H9 (cell line): ENCODE data around the gene OARD1. TPM values are rescaled to one million over a fixed set of nuclear protein-coding genes. Genes with fewer than 3 reads are reported as not detected.

Experiments used
- DNase-seq: peaks from one replicate; pipeline ENCODE4 v3.0.0-alpha.2; 2017
- H2AFZ ChIP-seq: one replicate; pipeline ENCODE4 v1.6.1; 2013; ENCODE audit warnings: mild to moderate bottlenecking, low read length, control low read depth, moderate library complexity
- H2AK5ac ChIP-seq: 2 replicates; pipeline ENCODE4 v1.6.1; 2013; ENCODE audit warnings: low read length, control low read depth, mixed read lengths; ENCODE audit not compliant: insufficient read length
- H2BK120ac ChIP-seq: one replicate; pipeline ENCODE4 v1.6.1; 2013; ENCODE audit warnings: low read depth, mild to moderate bottlenecking, low read length, control low read depth, inconsistent platforms; ENCODE audit not compliant: poor library complexity, severe bottlenecking
- H2BK12ac ChIP-seq: 2 replicates; pipeline ENCODE4 v1.6.1; 2013; ENCODE audit warnings: low read length, control low read depth, mixed read lengths, low read depth; ENCODE audit not compliant: insufficient read length
- H2BK15ac ChIP-seq: 2 replicates; pipeline ENCODE4 v1.6.1; 2013; ENCODE audit warnings: low read depth, low read length, control low read depth
- H2BK20ac ChIP-seq: one replicate; pipeline ENCODE4 v1.6.1; 2013; ENCODE audit warnings: low read depth, mild to moderate bottlenecking, low read length, control low read depth, inconsistent platforms; ENCODE audit not compliant: poor library complexity, severe bottlenecking
- H2BK5ac ChIP-seq: 2 replicates; pipeline ENCODE4 v1.6.1; 2013; ENCODE audit warnings: low read length, control low read depth, mixed read lengths; ENCODE audit not compliant: insufficient read length
- H3K14ac ChIP-seq: 2 replicates; pipeline ENCODE4 v1.6.1; 2013; ENCODE audit warnings: low read length, control low read depth; ENCODE audit not compliant: insufficient read depth
- H3K18ac ChIP-seq: 2 replicates; pipeline ENCODE4 v1.6.1; 2013; ENCODE audit warnings: low read depth, mild to moderate bottlenecking, mixed read lengths, low read length, control low read depth; ENCODE audit not compliant: insufficient read length
- H3K23ac ChIP-seq: 2 replicates; pipeline ENCODE4 v1.6.1; 2013; ENCODE audit warnings: low read length, control low read depth, mixed read lengths, low read depth; ENCODE audit not compliant: insufficient read length
- H3K23me2 ChIP-seq: 2 replicates; pipeline ENCODE4 v1.6.1; 2013; ENCODE audit warnings: low read depth, mild to moderate bottlenecking, mixed read lengths, low read length, control low read depth; ENCODE audit not compliant: insufficient read length, poor library complexity, severe bottlenecking
- H3K27ac ChIP-seq: 2 replicates; pipeline ENCODE4 v1.5.1; 2013; ENCODE audit warnings: low read length, control low read depth, mixed read lengths, low read depth; ENCODE audit not compliant: insufficient read length
- H3K27me3 ChIP-seq: 2 replicates; pipeline ENCODE4 v1.6.1; 2013; ENCODE audit warnings: low read length, control low read depth, inconsistent platforms; ENCODE audit not compliant: insufficient read depth
- H3K4ac ChIP-seq: 2 replicates; pipeline ENCODE4 v1.6.1; 2013; ENCODE audit warnings: low read depth, mild to moderate bottlenecking, control low read depth, inconsistent platforms, low read length, moderate library complexity
- H3K4me1 ChIP-seq: 2 replicates; pipeline ENCODE4 v1.6.1; 2013; ENCODE audit warnings: low read length, control low read depth, inconsistent platforms; ENCODE audit not compliant: insufficient read depth
- H3K4me2 ChIP-seq: 2 replicates; pipeline ENCODE4 v1.6.1; 2013; ENCODE audit warnings: low read length, control low read depth, mixed read lengths; ENCODE audit not compliant: insufficient read length, insufficient read depth
- H3K56ac ChIP-seq: 2 replicates; pipeline ENCODE4 v1.6.1; 2013; ENCODE audit warnings: low read depth, mild to moderate bottlenecking, mixed read lengths, low read length, control low read depth; ENCODE audit not compliant: insufficient read length
- H3K79me1 ChIP-seq: 2 replicates; pipeline ENCODE4 v1.6.1; 2013; ENCODE audit warnings: low read depth, mild to moderate bottlenecking, moderate library complexity, low read length, control low read depth, inconsistent platforms; ENCODE audit not compliant: insufficient read depth, poor library complexity, severe bottlenecking
- H3K79me2 ChIP-seq: 2 replicates; pipeline ENCODE4 v1.6.1; 2013; ENCODE audit warnings: low read length, control low read depth, inconsistent platforms; ENCODE audit not compliant: insufficient read depth
- H3K9ac ChIP-seq: 2 replicates; pipeline ENCODE4 v1.6.1; 2013; ENCODE audit warnings: low read length, control low read depth, mixed read lengths; ENCODE audit not compliant: insufficient read length; ENCODE audit errors: extremely low read depth
- H3K9me3 ChIP-seq: one replicate; pipeline ENCODE4 v1.6.1; 2013; ENCODE audit warnings: low read depth, low read length, inconsistent platforms; ENCODE audit not compliant: control insufficient read depth
- H3T11ph ChIP-seq: one replicate; pipeline ENCODE4 v1.6.1; 2013; ENCODE audit warnings: mild to moderate bottlenecking, low read length, control low read depth, inconsistent platforms
- H4K20me1 ChIP-seq: one replicate; pipeline ENCODE4 v1.6.1; 2013; ENCODE audit not compliant: control insufficient read depth, insufficient read length, insufficient read depth
- H4K5ac ChIP-seq: 2 replicates; pipeline ENCODE4 v1.6.1; 2013; ENCODE audit warnings: low read depth, mild to moderate bottlenecking, mixed read lengths, low read length, control low read depth; ENCODE audit not compliant: insufficient read length
- H4K8ac ChIP-seq: replicated peaks from 2 replicates; pipeline ENCODE4 v1.6.1; 2013; ENCODE audit warnings: low read length, control low read depth, mixed read lengths, low read depth; ENCODE audit not compliant: insufficient read length
- H4K91ac ChIP-seq: 2 replicates; pipeline ENCODE4 v1.6.1; 2013; ENCODE audit warnings: low read depth, mild to moderate bottlenecking, moderate library complexity, mixed read lengths, low read length, control low read depth; ENCODE audit not compliant: insufficient read length
- H3K27ac Mint-ChIP-seq, 3 experiments: 2 replicates in 2 of 3; 3 replicates in 1 of 3; pipeline ENCODE4 v1.8.0; 2020 to 2021; ENCODE audit warnings: mixed read lengths in 3 of 3, mild to moderate bottlenecking in 1 of 3, moderate library complexity in 1 of 3
- H3K27me3 Mint-ChIP-seq: 2 replicates; pipeline ENCODE4 v1.8.0; 2021; ENCODE audit warnings: low read depth, mild to moderate bottlenecking, moderate library complexity, mixed read lengths
- H3K36me3 Mint-ChIP-seq, 3 experiments: 2 replicates in 2 of 3; 3 replicates in 1 of 3; pipeline ENCODE4 v1.8.0; 2020 to 2021; ENCODE audit warnings: low read depth in 3 of 3, mixed read lengths in 3 of 3; ENCODE audit not compliant: insufficient read depth in 1 of 3
- H3K4me1 Mint-ChIP-seq, 2 experiments: 2 replicates each; pipeline ENCODE4 v1.8.0; 2020; ENCODE audit warnings: mixed read lengths in 2 of 2
- H3K4me3 Mint-ChIP-seq, 2 experiments: 2 replicates in 1 of 2; 3 replicates in 1 of 2; pipeline ENCODE4 v1.8.0; 2020 to 2021; ENCODE audit warnings: mild to moderate bottlenecking in 2 of 2, mixed read lengths in 2 of 2, moderate library complexity in 1 of 2
- H3K9me3 Mint-ChIP-seq, 2 experiments: 2 replicates in 1 of 2; 3 replicates in 1 of 2; pipeline ENCODE4 v1.8.0; 2020; ENCODE audit warnings: mild to moderate bottlenecking in 2 of 2, mixed read lengths in 2 of 2, moderate library complexity in 1 of 2
- WGBS: extraction: QIAGEN DNeasy Blood & Tissue Kit; methylation state at CpG from one replicate; pipeline ENCODE4 v1.1.7; 2013; ENCODE audit warnings: missing lambda C conversion rate, low lambda C conversion rate, mixed read lengths; ENCODE audit not compliant: insufficient read length; ENCODE audit errors: extremely low coverage; 5-methylcytosine and 5-hydroxymethylcytosine counted together
- total RNA-seq: library from RNA; stranded (reverse); gene quantifications from 2 replicates; pipeline ENCODE4 v1.2.1, GENCODE V29; 2021
- TF ChIP-seq, protein P1 (sequence below): fragments of 200-600 bp; sonication (generic); conservative IDR thresholded peaks from 3 replicates; pipeline ENCODE4 v1.8.0; 2021; ENCODE audit warnings: antibody characterized with exemption, mild to moderate bottlenecking

Gene OARD1
- total RNA-seq, 1 experiment from 2014 or later: 36.6 TPM

DNA sequence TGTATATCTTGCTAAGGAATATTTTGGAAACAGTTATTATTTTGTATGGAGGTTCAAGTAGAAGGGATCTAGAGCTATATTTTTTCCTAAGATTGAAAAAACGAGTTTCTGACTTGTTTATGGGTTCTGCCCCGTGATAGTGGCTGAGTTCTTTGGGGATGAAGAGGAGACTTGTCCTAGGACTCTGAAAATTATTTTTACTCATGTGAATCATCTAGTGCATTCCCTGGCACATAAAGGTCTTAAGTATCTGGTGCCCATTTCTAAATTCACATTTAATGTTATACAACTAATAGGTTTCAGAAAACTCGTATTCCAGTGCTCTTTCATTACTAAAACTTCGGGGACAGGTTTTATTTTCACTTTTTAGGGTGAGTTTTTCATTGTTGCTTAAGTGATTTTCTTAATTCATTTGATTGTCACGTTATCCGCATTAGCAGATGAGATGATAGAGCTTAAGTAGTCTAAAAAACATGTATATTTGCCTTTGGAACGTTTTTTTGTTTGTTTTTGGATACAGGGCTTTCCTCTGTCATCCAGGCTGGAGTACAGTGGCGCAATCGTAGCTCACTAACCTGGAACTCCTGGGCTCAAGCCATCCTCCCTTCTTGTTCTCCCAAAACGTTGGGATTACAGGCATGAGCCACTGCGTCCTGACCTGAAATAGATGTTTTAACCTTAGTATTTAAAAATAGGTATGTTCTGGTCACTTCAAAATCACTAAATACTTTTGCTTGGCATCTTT lies 2.7 kb upstream of the OARD1 start:
- H2AK5ac ChIP-seq: no peak overlapping the region
- H3K9me3 ChIP-seq: no peaks in the 10 kb centered on the region
- no peak overlapping the region for H3K18ac ChIP-seq
- H4K8ac ChIP-seq: no peak overlapping the region
- no peak overlapping the region for H3K9ac ChIP-seq
- Mint-ChIP-seq H3K9me3 (no peaks in the 10 kb centered on the region; a peak in 1 of 5 replicates), H3K27ac (peak overlapping the region in 2 of 3 experiments; percentile 1 to 92; a peak in 4 of 7 replicates), H3K36me3 (peaks cover 7 to 36% (median 21%) of the 10 kb centered on the region in 3 experiments; a peak in 6 of 7 replicates), H3K4me1 (peaks cover 35 to 38% of the 10 kb centered on the region in 2 experiments), H3K4me3 (peak overlapping the region; percentile 91 to 92), H3K27me3 (no peaks in the 10 kb centered on the region)
- H4K5ac ChIP-seq: no peak overlapping the region
- H3K23me2 ChIP-seq: peaks cover 9% of the 10 kb centered on the region
- no peak overlapping the region for H4K91ac ChIP-seq
- H3K4me2 ChIP-seq: peak overlapping the region; percentile 100
- H3K27ac ChIP-seq: no peak overlapping the region
- no peak for DNase-seq
- H3K23ac ChIP-seq: no peak overlapping the region
- no peaks in the 10 kb centered on the region for H4K20me1 ChIP-seq
- H3K27me3 ChIP-seq: no peaks in the 10 kb centered on the region
- no CpG with 5 or more reads among the region's 11 CpGs for WGBS
- no peak overlapping the region for H2BK15ac ChIP-seq
- H3T11ph ChIP-seq: no peak overlapping the region
- no peak overlapping the region for H3K14ac ChIP-seq
- peaks cover 5% of the 10 kb centered on the region for H3K79me1 ChIP-seq
- no peak overlapping the region for H2BK20ac ChIP-seq
- H3K4me1 ChIP-seq: no peaks in the 10 kb centered on the region
- no peak overlapping the region for H2BK12ac ChIP-seq
- H3K79me2 ChIP-seq: peaks cover 41% of the 10 kb centered on the region
- H3K4ac ChIP-seq: no peak overlapping the region
- H3K56ac ChIP-seq: no peak overlapping the region
- H2AFZ ChIP-seq: no peak overlapping the region
- TF ChIP-seq, protein P1, sequence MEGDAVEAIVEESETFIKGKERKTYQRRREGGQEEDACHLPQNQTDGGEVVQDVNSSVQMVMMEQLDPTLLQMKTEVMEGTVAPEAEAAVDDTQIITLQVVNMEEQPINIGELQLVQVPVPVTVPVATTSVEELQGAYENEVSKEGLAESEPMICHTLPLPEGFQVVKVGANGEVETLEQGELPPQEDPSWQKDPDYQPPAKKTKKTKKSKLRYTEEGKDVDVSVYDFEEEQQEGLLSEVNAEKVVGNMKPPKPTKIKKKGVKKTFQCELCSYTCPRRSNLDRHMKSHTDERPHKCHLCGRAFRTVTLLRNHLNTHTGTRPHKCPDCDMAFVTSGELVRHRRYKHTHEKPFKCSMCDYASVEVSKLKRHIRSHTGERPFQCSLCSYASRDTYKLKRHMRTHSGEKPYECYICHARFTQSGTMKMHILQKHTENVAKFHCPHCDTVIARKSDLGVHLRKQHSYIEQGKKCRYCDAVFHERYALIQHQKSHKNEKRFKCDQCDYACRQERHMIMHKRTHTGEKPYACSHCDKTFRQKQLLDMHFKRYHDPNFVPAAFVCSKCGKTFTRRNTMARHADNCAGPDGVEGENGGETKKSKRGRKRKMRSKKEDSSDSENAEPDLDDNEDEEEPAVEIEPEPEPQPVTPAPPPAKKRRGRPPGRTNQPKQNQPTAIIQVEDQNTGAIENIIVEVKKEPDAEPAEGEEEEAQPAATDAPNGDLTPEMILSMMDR: no peak
- no peak overlapping the region for H2BK5ac ChIP-seq
- no peak overlapping the region for H2BK120ac ChIP-seq
